ENCODE results near the gene NAA60. TPM values are rescaled to one million over a fixed set of nuclear protein-coding genes. Genes with fewer than 3 reads are reported as not detected.

The NAA60 gene
- total and polyA plus RNA-seq, 9 of the 15 experiments (the other 6 are each of a cell fraction or from before 2014, with no cell fraction given): 2.1 to 49.4 (median 10.3) TPM

GRCh38 chr16:3469736-3470135 is 26.3 kb downstream of the NAA60 start (continued):
- TF ChIP-seq ARID3A (IDR thresholded peaks at IDR 0.05; ENCODE audit: borderline replicate concordance, low read depth, low read length) (no peak), CC2D1A (IDR thresholded peaks at IDR 0.05) (no peak), HIVEP1 (CRISPR knock-in tag; IDR thresholded peaks at IDR 0.05) (no peak), RBBP5 (IDR thresholded peaks at IDR 0.05; ENCODE audit: borderline replicate concordance, insufficient read depth, low read length, poor library complexity, severe bottlenecking) (no peak), SMARCE1 (IDR thresholded peaks at IDR 0.05) (no peak), PCBP2 (IDR thresholded peaks at IDR 0.05; ENCODE audit: low read depth, low read length, poor library complexity, severe bottlenecking) (no peak), THRB (CRISPR knock-in tag; conservative IDR thresholded peaks at IDR 0.05) (no peak), ZFX (CRISPR knock-in tag; IDR thresholded peaks at IDR 0.05) (no peak)

GRCh38 chr16:3470723-3471122 is 27.2 kb downstream of the NAA60 start:
- Histone ChIP-seq H3K79me2 (ENCODE audit: control insufficient read depth, insufficient read depth, low read length) (peaks cover 40% of the 10 kb centered on the region), H3K9me3 (replicated peaks; ENCODE audit: control insufficient read depth, insufficient read depth, low read depth, low read length) (no peaks in the 10 kb centered on the region), H3K9ac (ENCODE audit: insufficient read depth in 1 of 2, low read depth in 2 of 2, low read length in 2 of 2) (no peak overlapping the region), H3K27ac (ENCODE audit: extremely low read depth, low read depth, low read length) (no peak overlapping the region), H3K4me1 (replicated peaks in 1 of 2; ENCODE audit: control insufficient read depth in 2 of 2, insufficient read depth in 2 of 2, low read length in 2 of 2) (peaks cover 6 to 16% of the 10 kb centered on the region in 2 experiments; a peak in 4 of 5 replicates), H4K20me1 (replicated peaks; ENCODE audit: control insufficient read depth, insufficient read depth, low read length) (peaks cover 25% of the 10 kb centered on the region), H3K4me2 (ENCODE audit: insufficient read depth, low read length) (no peak overlapping the region), H2AFZ (ENCODE audit: low read depth, low read length) (no peak overlapping the region), H3K36me3 (ENCODE audit: control insufficient read depth, insufficient read depth, low read length) (peaks cover 8% of the 10 kb centered on the region; the same call in 1 of the 3 replicates), H3K9me1 (ENCODE audit: control insufficient read depth, insufficient read depth, low read length) (peaks cover 2% of the 10 kb centered on the region), H3K27me3 (ENCODE audit: control insufficient read depth in 2 of 2, insufficient read depth in 2 of 2, low read length in 2 of 2) (no peaks in the 10 kb centered on the region), H3K4me3 (no peak overlapping the region)
- FAIRE-seq (peak; percentile 40), DNase-seq (ENCODE audit: extremely low read depth in 1 of 4, low spot score in 3 of 4) (no peak), ATAC-seq (no peak)
- WGBS (ENCODE audit: insufficient coverage, low coverage, missing lambda C conversion rate): 100% methylated on average over 9 of the region's 9 CpGs
- intact Hi-C loops (cut with micrococcal nuclease): no loop called here
- ChIA-PET POLR2A (interaction anchor here (0.6 to 2.1 kb wide), 2 partner anchors 11 to 71 kb away, joined by 3 to 6 read pairs; no protein-coding TSS in a partner anchor), CTCF (ENCODE audit: low intra/inter-chr PET ratio) (no interaction called here)
- in situ Hi-C loops (cut with MboI): no loop called here
- no TSS peak for BruUV-seq (replicated peaks)
- TF ChIP-seq MEIS2 (IDR thresholded peaks at IDR 0.05; ENCODE audit: partially characterized antibody): no peak
- TF ChIP-seq ZNF592 (IDR thresholded peaks at IDR 0.05): no peak
- no peak for TF ChIP-seq PHTF2 (CRISPR knock-in tag; IDR thresholded peaks at IDR 0.05)
- no peak for TF ChIP-seq ZNF449 (CRISPR knock-in tag; IDR thresholded peaks at IDR 0.05)
